Measurements from ENCODE around the gene CARMIL1.

The CARMIL1 gene

DNA sequence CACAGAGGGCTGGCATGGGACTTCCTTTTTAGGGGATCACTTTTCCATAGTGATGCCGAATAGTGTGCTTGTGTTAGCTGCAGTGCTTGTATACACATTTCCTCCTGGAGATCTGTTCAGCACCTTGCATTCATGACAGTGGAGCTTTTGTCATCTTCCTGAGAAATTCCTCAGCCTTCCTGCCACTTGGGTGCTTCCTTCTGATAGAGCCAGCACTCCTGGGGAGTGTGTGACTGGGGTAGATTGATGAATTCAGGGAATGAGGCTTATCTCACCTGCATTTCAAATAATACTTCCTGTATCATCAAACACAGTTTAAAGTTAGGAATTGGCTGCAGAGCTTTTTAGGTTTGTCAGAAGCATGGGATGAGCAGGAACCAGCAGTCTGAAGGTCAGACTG is 324.1 kb downstream of the CARMIL1 start:
- H3K4me3 ChIP-seq (ENCODE audit: control insufficient read depth, low read depth, low read length), result no peak overlapping the region
- no peak for DNase-seq (ENCODE audit: low read depth)
- TF ChIP-seq, protein P1, sequence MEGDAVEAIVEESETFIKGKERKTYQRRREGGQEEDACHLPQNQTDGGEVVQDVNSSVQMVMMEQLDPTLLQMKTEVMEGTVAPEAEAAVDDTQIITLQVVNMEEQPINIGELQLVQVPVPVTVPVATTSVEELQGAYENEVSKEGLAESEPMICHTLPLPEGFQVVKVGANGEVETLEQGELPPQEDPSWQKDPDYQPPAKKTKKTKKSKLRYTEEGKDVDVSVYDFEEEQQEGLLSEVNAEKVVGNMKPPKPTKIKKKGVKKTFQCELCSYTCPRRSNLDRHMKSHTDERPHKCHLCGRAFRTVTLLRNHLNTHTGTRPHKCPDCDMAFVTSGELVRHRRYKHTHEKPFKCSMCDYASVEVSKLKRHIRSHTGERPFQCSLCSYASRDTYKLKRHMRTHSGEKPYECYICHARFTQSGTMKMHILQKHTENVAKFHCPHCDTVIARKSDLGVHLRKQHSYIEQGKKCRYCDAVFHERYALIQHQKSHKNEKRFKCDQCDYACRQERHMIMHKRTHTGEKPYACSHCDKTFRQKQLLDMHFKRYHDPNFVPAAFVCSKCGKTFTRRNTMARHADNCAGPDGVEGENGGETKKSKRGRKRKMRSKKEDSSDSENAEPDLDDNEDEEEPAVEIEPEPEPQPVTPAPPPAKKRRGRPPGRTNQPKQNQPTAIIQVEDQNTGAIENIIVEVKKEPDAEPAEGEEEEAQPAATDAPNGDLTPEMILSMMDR (conservative IDR thresholded peaks at IDR 0.05; ENCODE audit: control insufficient read depth, insufficient read depth, low read depth, low read length), result no peak

DNA sequence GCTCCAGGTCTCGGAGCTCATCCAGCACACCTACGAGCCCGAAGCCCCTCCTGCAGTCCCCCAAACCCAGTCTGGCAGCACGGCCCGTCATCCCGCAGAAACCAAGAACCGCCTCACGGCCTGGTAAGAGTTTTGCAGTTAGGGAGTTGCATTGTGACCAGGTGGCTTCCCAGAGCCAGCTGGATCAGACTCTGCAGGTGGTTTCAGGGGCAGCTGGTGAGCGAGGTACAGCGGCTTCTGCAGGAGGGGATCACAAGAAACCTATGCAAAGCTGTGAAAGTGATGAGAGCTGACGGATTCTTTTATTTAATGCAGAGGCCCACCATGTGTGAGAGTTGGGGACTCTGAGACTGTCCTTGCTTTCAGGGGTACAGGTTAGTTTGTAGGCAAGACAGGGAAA is 327.0 kb downstream of the CARMIL1 start:
- TF ChIP-seq, protein P1 (conservative IDR thresholded peaks at IDR 0.05; ENCODE audit: control insufficient read depth, insufficient read depth, low read depth, low read length), result no peak
- no peak for DNase-seq (ENCODE audit: low read depth)
- no peak overlapping the region for H3K4me3 ChIP-seq (ENCODE audit: control insufficient read depth, low read depth, low read length)

DNA sequence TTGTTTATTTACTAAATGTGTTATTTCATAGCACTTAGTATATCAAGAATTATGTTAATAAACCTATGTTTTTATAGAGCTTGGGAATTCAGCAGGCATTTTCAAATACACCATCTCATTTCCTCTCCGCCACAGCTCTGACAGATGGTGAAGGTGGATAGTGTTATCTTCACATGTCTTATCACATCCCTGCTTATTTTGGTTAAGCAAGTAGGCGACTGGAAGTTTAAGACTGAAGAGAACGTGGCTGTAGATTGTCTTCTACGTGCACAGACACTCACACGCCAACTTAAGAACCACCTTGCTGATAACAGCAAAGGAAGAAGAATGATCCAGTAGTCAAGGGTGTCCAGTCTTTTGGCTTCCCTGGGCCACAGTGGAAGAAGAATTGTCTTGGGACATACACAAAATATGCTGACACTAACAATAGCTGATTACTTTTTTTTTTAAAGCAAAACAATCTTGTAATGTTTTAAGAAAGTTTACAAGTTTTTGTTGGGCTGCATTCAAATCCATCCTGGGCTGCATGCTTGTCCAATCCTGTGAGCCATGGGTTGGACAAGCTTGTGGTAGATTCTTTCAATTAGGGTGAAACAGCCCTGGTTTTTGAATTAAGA is 329.5 kb downstream of the CARMIL1 start:
- no peak for DNase-seq (ENCODE audit: low read depth)
- TF ChIP-seq, protein P1 (conservative IDR thresholded peaks at IDR 0.05; ENCODE audit: control insufficient read depth, insufficient read depth, low read depth, low read length), result no peak
- no peak overlapping the region for H3K4me3 ChIP-seq (ENCODE audit: control insufficient read depth, low read depth, low read length)

DNA sequence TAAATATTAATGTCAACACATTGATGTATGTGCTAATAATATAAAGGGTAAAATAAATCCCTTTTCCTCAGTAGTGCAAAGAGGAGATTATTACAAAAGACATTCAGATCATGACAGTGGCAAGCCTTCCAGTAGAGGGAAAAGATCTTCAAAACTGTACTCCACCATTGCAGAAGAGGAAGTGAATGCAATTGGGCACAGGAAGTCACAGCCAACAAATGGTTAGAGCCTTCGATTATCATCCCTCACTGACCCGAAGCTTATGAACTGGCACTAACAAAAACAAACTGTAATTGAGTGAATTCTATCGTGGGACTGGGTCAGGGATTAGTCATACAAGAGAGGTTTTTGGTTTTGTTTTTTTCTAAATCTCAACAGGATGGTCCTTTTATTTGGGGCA is 333.5 kb downstream of the CARMIL1 start:
- H3K4me3 ChIP-seq (ENCODE audit: control insufficient read depth, low read depth, low read length), result no peak overlapping the region
- TF ChIP-seq, protein P1 (conservative IDR thresholded peaks at IDR 0.05; ENCODE audit: control insufficient read depth, insufficient read depth, low read depth, low read length), result no peak
- DNase-seq (ENCODE audit: low read depth), result no peak

DNA sequence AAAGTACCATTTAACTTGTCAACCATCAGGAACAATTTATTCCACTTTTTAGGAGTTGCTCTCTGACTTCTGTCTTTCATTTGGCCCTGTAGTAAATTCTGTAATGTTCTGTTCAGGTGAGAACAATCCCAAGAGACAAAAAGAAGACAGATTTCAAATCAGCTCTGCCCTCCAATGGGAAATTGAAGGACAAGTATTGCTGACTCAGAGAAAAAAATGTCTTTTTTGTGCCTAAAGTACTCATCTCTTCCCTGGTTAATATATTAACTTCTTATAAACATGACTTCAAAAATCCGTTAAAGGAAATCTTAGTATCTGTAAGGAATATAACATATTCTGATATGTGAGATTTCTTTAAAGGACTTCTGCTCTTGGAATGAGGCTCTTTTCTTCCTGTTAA is 334.2 kb downstream of the CARMIL1 start:
- DNase-seq (ENCODE audit: low read depth), result no peak
- no peak overlapping the region for H3K4me3 ChIP-seq (ENCODE audit: control insufficient read depth, low read depth, low read length)
- TF ChIP-seq, protein P1 (conservative IDR thresholded peaks at IDR 0.05; ENCODE audit: control insufficient read depth, insufficient read depth, low read depth, low read length), result no peak

DNA sequence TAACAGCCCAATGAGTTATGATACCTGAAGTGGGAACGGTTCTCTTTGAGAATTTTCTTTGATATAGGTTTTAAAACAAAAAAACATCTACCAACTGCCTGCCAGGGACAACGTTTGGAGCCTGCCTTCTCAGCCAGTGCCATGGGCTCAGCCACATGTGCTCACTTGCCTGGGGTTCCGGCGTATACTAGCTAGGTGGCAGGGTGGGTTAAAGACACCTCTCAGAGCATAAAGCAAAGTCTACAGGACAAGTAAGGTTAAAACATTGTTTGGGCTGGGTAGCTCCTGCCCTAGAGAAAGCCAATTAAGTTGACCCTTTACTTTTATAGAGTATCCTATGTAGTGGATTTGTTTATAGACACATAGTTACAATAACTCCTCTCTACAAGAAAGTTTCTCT is 334.9 kb downstream of the CARMIL1 start:
- DNase-seq (ENCODE audit: low read depth), result no peak
- TF ChIP-seq, protein P1 (conservative IDR thresholded peaks at IDR 0.05; ENCODE audit: control insufficient read depth, insufficient read depth, low read depth, low read length), result no peak
- H3K4me3 ChIP-seq (ENCODE audit: control insufficient read depth, low read depth, low read length), result no peak overlapping the region

DNA sequence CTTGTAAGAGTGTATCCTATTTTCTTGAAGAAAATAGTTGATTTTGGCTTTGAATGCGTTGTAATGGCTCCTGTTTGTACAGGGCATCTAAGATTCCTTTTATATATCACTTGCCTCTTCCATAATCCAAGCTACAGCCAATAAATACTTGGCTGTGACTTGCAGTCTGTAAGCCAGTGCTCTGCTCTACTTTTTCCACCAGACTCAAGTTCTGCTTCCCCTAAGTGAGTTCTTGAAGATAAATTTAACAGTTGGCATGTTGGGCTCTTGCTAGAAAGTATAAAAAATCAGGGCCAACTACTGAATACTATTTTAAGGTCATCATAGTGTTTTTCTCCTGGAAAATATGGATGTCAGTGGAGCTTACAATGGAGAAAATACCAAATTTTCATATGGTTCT is 336.3 kb downstream of the CARMIL1 start:
- TF ChIP-seq, protein P1 (conservative IDR thresholded peaks at IDR 0.05; ENCODE audit: control insufficient read depth, insufficient read depth, low read depth, low read length), result no peak
- no peak overlapping the region for H3K4me3 ChIP-seq (ENCODE audit: control insufficient read depth, low read depth, low read length)
- no peak for DNase-seq (ENCODE audit: low read depth)

All from fibroblast of mammary gland (primary cell).